Measurements from ENCODE around the gene CYP27A1. TPM values are rescaled to one million over a fixed set of nuclear protein-coding genes. Genes with fewer than 3 reads are reported as not detected.

The CYP27A1 gene
- total RNA-seq, 6 experiments from 2014 or later: 209 to 463 (median 238) TPM

GRCh38 chr2:218792433-218792832 lies 10.5 kb downstream of the CYP27A1 start:
- ATAC-seq (no peak), DNase-seq (no peak)
- no peak overlapping the region for H3K27ac ChIP-seq
- no peak overlapping the region for H3K4me3 ChIP-seq
- peaks cover 0 to 27% (median 5%) of the 10 kb centered on the region in 4 donors for H3K4me1 ChIP-seq
- H3K36me3 ChIP-seq: no peaks in the 10 kb centered on the region
- no peaks in the 10 kb centered on the region for H3K9me3 ChIP-seq
- 85% methylated on average over 1 of the region's 1 CpG for WGBS (ENCODE audit: insufficient coverage, low coverage, low lambda C conversion rate, missing lambda C conversion rate)
- TF ChIP-seq, protein P1, sequence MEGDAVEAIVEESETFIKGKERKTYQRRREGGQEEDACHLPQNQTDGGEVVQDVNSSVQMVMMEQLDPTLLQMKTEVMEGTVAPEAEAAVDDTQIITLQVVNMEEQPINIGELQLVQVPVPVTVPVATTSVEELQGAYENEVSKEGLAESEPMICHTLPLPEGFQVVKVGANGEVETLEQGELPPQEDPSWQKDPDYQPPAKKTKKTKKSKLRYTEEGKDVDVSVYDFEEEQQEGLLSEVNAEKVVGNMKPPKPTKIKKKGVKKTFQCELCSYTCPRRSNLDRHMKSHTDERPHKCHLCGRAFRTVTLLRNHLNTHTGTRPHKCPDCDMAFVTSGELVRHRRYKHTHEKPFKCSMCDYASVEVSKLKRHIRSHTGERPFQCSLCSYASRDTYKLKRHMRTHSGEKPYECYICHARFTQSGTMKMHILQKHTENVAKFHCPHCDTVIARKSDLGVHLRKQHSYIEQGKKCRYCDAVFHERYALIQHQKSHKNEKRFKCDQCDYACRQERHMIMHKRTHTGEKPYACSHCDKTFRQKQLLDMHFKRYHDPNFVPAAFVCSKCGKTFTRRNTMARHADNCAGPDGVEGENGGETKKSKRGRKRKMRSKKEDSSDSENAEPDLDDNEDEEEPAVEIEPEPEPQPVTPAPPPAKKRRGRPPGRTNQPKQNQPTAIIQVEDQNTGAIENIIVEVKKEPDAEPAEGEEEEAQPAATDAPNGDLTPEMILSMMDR (IDR thresholded peaks at IDR 0.05): no peak
- no peak for TF ChIP-seq POLR2A (IDR thresholded peaks at IDR 0.05)
- H3K27me3 ChIP-seq: no peaks in the 10 kb centered on the region
- intact Hi-C loops (cut with DNase I): no loop called here

DNA sequence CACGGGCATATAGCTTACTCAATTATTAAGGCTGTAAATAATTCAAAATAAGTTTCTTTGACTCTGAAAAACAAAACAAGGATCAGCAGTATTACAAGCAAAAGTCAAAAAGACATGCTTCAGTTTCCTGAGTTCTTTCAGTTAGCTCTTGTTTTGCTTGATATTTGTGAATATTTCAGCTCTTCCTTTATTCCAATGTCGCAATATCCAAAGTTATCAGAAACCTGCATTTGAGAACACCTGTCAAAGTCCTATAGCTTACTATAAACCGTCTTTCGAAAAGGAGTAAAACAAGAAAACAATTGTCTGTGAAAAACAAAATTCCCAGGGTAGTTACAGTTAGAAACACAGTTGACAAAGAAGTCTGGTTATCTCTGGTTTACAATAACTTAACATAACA lies 14.7 kb downstream of the CYP27A1 start:
- no peaks in the 10 kb centered on the region for H3K9me3 ChIP-seq
- intact Hi-C loops (cut with DNase I): no loop called here
- H3K4me1 ChIP-seq: peaks cover 0 to 9% (median 2%) of the 10 kb centered on the region in 4 donors
- H3K36me3 ChIP-seq: no peaks in the 10 kb centered on the region
- TF ChIP-seq, protein P1 (IDR thresholded peaks at IDR 0.05): no peak
- no peak for TF ChIP-seq POLR2A (IDR thresholded peaks at IDR 0.05)
- no peaks in the 10 kb centered on the region for H3K27me3 ChIP-seq
- no peak overlapping the region for H3K4me3 ChIP-seq
- ATAC-seq (no peak), DNase-seq (no peak)
- 69% methylated on average over 4 of the region's 4 CpGs for WGBS (ENCODE audit: insufficient coverage, low coverage, low lambda C conversion rate, missing lambda C conversion rate)
- H3K27ac ChIP-seq: no peak overlapping the region

- no peak for TF ChIP-seq POLR2A (IDR thresholded peaks at IDR 0.05)
- TF ChIP-seq, protein P1 (IDR thresholded peaks at IDR 0.05): no peak
- Histone ChIP-seq H3K4me1 (peaks cover 0 to 9% (median 2%) of the 10 kb centered on the region in 4 donors), H3K9me3 (no peaks in the 10 kb centered on the region), H3K36me3 (no peaks in the 10 kb centered on the region), H3K4me3 (no peak overlapping the region), H3K27me3 (no peaks in the 10 kb centered on the region), H3K27ac (no peak overlapping the region)
- ATAC-seq (no peak), DNase-seq (no peak)
- 44% methylated on average over 11 of the region's 12 CpGs for WGBS (ENCODE audit: insufficient coverage, low coverage, low lambda C conversion rate, missing lambda C conversion rate)
- intact Hi-C loops (cut with DNase I): no loop called here
These were observed 17.0 kb downstream of the CYP27A1 start for GRCh38 chr2:218798767-218799504.

- DNase-seq (no peak), ATAC-seq (no peak)
- 74% methylated on average over 5 of the region's 6 CpGs for WGBS (ENCODE audit: insufficient coverage, low coverage, low lambda C conversion rate, missing lambda C conversion rate)
- H3K4me3 ChIP-seq: no peak overlapping the region
- TF ChIP-seq, protein P1 (IDR thresholded peaks at IDR 0.05): no peak
- TF ChIP-seq POLR2A (IDR thresholded peaks at IDR 0.05): no peak
- no peaks in the 10 kb centered on the region for H3K9me3 ChIP-seq
- no peaks in the 10 kb centered on the region for H3K36me3 ChIP-seq
- peaks cover 0 to 9% (median 2%) of the 10 kb centered on the region in 4 donors for H3K4me1 ChIP-seq
- no peaks in the 10 kb centered on the region for H3K27me3 ChIP-seq
- no peak overlapping the region for H3K27ac ChIP-seq
- intact Hi-C loops (cut with DNase I): no loop called here
These were observed 18.0 kb downstream of the CYP27A1 start for GRCh38 chr2:218799990-218800389.
